ENCODE measurements around the gene GPR78. TPM values are rescaled to one million over a fixed set of nuclear protein-coding genes. Genes with fewer than 3 reads are reported as not detected.

Gene GPR78
- total RNA-seq, 1 donor from 2014 or later, result 0.21 TPM

DNA sequence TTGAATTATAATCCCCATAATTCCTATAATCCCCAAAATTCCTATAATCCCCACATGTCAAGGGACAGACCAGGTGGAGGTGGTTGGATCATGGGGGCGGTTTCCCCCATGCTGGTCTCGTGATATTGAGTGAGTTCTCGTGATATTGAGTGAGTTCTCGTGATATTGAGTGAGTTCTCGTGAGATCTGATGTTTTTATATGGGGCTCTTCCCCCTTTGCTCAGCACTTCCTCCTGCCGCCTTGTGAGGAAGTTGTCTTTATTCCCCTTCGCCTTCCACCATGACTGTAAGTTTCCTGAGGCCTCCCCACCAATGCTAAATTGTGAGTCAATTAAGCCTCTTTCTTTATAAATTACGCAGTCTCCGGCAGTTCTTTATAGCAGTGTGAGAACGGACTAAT lies 36.6 kb upstream of the GPR78 start:
- H3K27ac ChIP-seq, result no peak overlapping the region
- intact Hi-C loops (cut with DNase I), result no loop called here
- TF ChIP-seq, protein P1, sequence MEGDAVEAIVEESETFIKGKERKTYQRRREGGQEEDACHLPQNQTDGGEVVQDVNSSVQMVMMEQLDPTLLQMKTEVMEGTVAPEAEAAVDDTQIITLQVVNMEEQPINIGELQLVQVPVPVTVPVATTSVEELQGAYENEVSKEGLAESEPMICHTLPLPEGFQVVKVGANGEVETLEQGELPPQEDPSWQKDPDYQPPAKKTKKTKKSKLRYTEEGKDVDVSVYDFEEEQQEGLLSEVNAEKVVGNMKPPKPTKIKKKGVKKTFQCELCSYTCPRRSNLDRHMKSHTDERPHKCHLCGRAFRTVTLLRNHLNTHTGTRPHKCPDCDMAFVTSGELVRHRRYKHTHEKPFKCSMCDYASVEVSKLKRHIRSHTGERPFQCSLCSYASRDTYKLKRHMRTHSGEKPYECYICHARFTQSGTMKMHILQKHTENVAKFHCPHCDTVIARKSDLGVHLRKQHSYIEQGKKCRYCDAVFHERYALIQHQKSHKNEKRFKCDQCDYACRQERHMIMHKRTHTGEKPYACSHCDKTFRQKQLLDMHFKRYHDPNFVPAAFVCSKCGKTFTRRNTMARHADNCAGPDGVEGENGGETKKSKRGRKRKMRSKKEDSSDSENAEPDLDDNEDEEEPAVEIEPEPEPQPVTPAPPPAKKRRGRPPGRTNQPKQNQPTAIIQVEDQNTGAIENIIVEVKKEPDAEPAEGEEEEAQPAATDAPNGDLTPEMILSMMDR (IDR thresholded peaks at IDR 0.05), result no peak
- H3K36me3 ChIP-seq, result no peaks in the 10 kb centered on the region
- no peak for DNase-seq
- H3K9me3 ChIP-seq, result no peaks in the 10 kb centered on the region
- no peak for ATAC-seq
- no peaks in the 10 kb centered on the region for H3K4me1 ChIP-seq
- no peak overlapping the region for H3K4me3 ChIP-seq
- no peaks in the 10 kb centered on the region for H3K27me3 ChIP-seq (ENCODE audit: low read depth)

DNA sequence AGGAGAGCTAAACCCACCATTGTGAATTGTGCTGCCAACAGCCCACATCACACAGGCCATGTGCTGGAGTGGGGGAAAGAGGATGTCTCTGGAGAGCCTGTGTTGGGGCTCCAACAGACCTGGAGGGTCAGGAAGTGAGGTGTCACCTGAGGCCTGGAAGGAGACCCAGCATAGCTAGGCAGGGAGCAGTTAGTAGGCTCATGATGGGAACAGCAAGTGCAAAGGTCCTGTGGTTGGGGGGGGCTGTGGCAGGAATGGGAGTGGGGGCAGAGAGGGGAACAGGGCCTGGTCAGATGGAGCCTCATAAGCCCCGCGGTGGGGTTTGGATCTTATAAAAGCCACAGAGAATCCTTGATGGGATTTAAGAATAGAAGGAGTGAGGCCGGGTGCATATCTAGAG lies 35.9 kb upstream of the GPR78 start:
- intact Hi-C loops (cut with DNase I), result no loop called here
- H3K4me3 ChIP-seq, result no peak overlapping the region
- DNase-seq (no peak), ATAC-seq (no peak)
- no peaks in the 10 kb centered on the region for H3K4me1 ChIP-seq
- TF ChIP-seq, protein P1 (IDR thresholded peaks at IDR 0.05), result no peak
- no peaks in the 10 kb centered on the region for H3K9me3 ChIP-seq
- H3K36me3 ChIP-seq, result no peaks in the 10 kb centered on the region
- no peaks in the 10 kb centered on the region for H3K27me3 ChIP-seq (ENCODE audit: low read depth)
- H3K27ac ChIP-seq, result no peak overlapping the region

DNA sequence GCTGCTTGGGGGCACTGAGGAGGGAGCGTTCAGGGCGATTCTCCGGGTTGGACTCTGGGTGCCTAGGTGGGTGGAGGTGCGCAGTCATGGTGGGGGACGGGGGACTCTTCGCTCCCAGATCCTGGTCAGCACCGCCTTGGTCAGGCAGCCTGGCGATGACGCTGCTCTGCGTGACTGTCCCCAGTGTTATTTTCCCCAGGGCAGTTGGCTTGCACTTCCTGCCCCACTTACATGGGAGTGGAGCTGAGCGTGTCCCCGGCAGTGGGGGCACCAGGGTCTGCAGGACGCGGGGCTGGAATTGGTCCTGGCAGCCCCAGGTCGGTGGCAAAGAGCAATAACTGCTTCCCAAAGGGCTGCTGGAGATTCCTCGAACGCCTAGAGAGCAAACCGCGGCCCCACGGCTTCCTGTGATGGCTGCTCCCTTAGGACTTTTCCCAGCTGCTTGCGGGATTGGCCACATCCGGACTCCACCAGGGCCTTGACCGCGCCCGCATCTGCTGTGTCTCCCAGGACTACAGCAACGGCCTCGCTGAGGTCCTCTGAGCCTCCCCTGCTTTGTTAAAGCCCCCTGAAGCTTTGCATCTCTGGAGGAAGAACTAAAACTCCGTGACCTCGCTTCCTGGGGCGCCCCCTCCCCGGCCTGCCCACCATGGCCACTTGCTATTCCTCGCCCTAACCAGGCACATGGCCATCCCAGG lies 35.3 kb upstream of the GPR78 start:
- no peak for ATAC-seq
- H3K9me3 ChIP-seq, result no peaks in the 10 kb centered on the region
- intact Hi-C loops (cut with DNase I), result no loop called here
- H3K27ac ChIP-seq, result no peak overlapping the region
- no peak overlapping the region for H3K4me3 ChIP-seq
- H3K36me3 ChIP-seq, result no peaks in the 10 kb centered on the region
- H3K27me3 ChIP-seq (ENCODE audit: low read depth), result no peaks in the 10 kb centered on the region
- TF ChIP-seq, protein P1 (IDR thresholded peaks at IDR 0.05), result no peak
- DNase-seq, result no peak
- H3K4me1 ChIP-seq, result no peaks in the 10 kb centered on the region

GRCh38 chr4:8545439-8545765 lies 34.8 kb upstream of the GPR78 start:
- no peak overlapping the region for H3K4me3 ChIP-seq
- no peaks in the 10 kb centered on the region for H3K27me3 ChIP-seq (ENCODE audit: low read depth)
- no peak overlapping the region for H3K27ac ChIP-seq
- H3K36me3 ChIP-seq, result no peaks in the 10 kb centered on the region
- no peaks in the 10 kb centered on the region for H3K4me1 ChIP-seq
- ATAC-seq, result no peak
- TF ChIP-seq, protein P1 (IDR thresholded peaks at IDR 0.05), result no peak
- intact Hi-C loops (cut with DNase I), result no loop called here
- H3K9me3 ChIP-seq, result no peaks in the 10 kb centered on the region
- no peak for DNase-seq

- no peaks in the 10 kb centered on the region for H3K9me3 ChIP-seq
- no peaks in the 10 kb centered on the region for H3K36me3 ChIP-seq
- H3K27me3 ChIP-seq (ENCODE audit: low read depth), result no peaks in the 10 kb centered on the region
- DNase-seq, result no peak
- TF ChIP-seq, protein P1 (IDR thresholded peaks at IDR 0.05), result no peak
- no peak overlapping the region for H3K4me3 ChIP-seq
- H3K4me1 ChIP-seq, result no peaks in the 10 kb centered on the region
- intact Hi-C loops (cut with DNase I), result no loop called here
- no peak for ATAC-seq
- no peak overlapping the region for H3K27ac ChIP-seq
These were observed 33.5 kb upstream of the GPR78 start for GRCh38 chr4:8546766-8547107.
